ENCODE results near the gene PLA2G2A. TPM values are rescaled to one million over a fixed set of nuclear protein-coding genes. Genes with fewer than 3 reads are reported as not detected.

Gene PLA2G2A
- polyA plus RNA-seq, 1 donor, result 3.6 TPM

DNA sequence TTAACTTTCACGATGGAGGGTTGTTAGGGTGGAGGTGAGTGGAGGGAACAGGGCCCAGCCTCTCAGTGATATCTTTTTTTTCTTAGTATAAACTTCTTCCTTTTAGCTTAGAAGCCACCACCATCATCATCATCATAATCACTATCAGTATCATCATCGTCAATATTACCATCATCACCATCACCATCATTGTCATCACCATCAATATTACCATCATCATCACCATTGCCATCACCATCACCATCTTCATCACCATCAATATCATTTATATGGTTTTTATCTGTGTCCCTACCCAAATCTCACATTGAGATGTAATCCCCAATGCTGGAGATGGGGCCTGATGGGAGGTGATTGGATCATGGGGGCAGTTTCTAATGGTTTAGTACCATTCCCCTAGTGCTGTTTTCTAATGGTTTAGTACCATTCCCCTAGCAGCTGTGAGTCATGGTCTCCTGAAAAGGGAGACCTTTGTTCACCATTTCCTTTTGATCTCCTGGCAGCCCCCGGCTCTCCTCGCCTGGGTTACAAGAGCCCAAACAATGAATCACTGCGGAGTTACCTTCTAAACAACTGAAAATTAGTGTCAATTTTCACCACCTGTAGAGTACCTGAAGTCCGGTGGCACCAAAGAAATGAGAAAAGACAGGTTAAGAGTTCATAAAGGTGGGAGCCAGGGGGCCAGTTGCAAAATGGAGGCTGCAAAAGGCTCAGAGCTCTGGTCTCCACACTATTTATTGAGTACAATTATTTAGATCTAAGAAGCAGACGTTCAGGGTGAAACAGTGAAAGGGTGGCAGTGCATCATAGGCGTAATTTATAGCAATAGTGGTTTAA is 52.9 kb downstream of the PLA2G2A start:
- no peak for DNase-seq

Other genes with a start within 250 kb of the PLA2G2A start
- 2.1 TPM for gene TMCO4, start 179.7 kb downstream of the PLA2G2A start, polyA plus RNA-seq (ENCODE audit: insufficient read length)
- gene RNF186, start 164.3 kb downstream of the PLA2G2A start, polyA plus RNA-seq (ENCODE audit: insufficient read length), result not detected
- gene OTUD3, start 97.2 kb downstream of the PLA2G2A start, polyA plus RNA-seq (ENCODE audit: insufficient read length), result 6.5 TPM
- not detected for gene PLA2G2E, start 56.0 kb downstream of the PLA2G2A start, polyA plus RNA-seq (ENCODE audit: insufficient read length)
- gene PLA2G5, start 90.6 kb upstream of the PLA2G2A start, polyA plus RNA-seq (ENCODE audit: insufficient read length), result not detected
- not detected for gene PLA2G2D, start 139.9 kb upstream of the PLA2G2A start, polyA plus RNA-seq (ENCODE audit: insufficient read length)
- not detected for gene PLA2G2F, start 159.7 kb upstream of the PLA2G2A start, polyA plus RNA-seq (ENCODE audit: insufficient read length)
- gene UBXN10, start 206.5 kb upstream of the PLA2G2A start, polyA plus RNA-seq (ENCODE audit: insufficient read length), result 0.08 TPM
- gene PLA2G2C, start 206.9 kb upstream of the PLA2G2A start, polyA plus RNA-seq (ENCODE audit: insufficient read length), result not detected